HG02588 (cell line): ENCODE results near the gene FBXL17.
"Not testable (repeated sequence)": the region's sequence is repeated elsewhere in the genome, so short reads cannot be mapped to it uniquely, and the experiment has no call there.

ENCODE experiments used
- ATAC-seq: cut with Tn5 transposase; IDR thresholded peaks from one replicate; pipeline ENCODE4 v1.9.1; 2021; ENCODE audit warnings: mild to moderate bottlenecking, moderate library complexity; ENCODE audit not compliant: unreplicated experiment

FBXL17 gene

GRCh38 chr5:108315829-108316228, 66.1 kb downstream of the FBXL17 start:
- ATAC-seq = no peak

GRCh38 chr5:108312258-108312657, 69.6 kb downstream of the FBXL17 start:
- no peak for ATAC-seq

GRCh38 chr5:108311682-108312081, 70.2 kb downstream of the FBXL17 start:
- ATAC-seq = no peak

GRCh38 chr5:108303611-108304010, 78.3 kb downstream of the FBXL17 start:
- ATAC-seq = no peak

- ATAC-seq = no peak
These were observed 78.8 kb downstream of the FBXL17 start for GRCh38 chr5:108303086-108303485.

- ATAC-seq = no peak
These were observed 84.8 kb downstream of the FBXL17 start for GRCh38 chr5:108297042-108297601.

- no peak for ATAC-seq
These were observed 86.1 kb downstream of the FBXL17 start for GRCh38 chr5:108295578-108296368.

GRCh38 chr5:108280960-108281569, 100.8 kb downstream of the FBXL17 start:
- no peak for ATAC-seq

- ATAC-seq = no peak
These were observed 101.7 kb downstream of the FBXL17 start for GRCh38 chr5:108280248-108280647.

- no peak for ATAC-seq
These were observed 103.3 kb downstream of the FBXL17 start for GRCh38 chr5:108278285-108279240.

GRCh38 chr5:108276187-108277050, 105.5 kb downstream of the FBXL17 start:
- no peak for ATAC-seq

GRCh38 chr5:108274080-108274479, 107.8 kb downstream of the FBXL17 start:
- not testable (repeated sequence) for ATAC-seq

GRCh38 chr5:108271127-108271526, 110.8 kb downstream of the FBXL17 start:
- ATAC-seq = no peak

GRCh38 chr5:108266242-108266641, 115.7 kb downstream of the FBXL17 start:
- no peak for ATAC-seq

GRCh38 chr5:108264533-108264932, 117.4 kb downstream of the FBXL17 start:
- no peak for ATAC-seq

- no peak for ATAC-seq
These were observed 118.6 kb downstream of the FBXL17 start for GRCh38 chr5:108263338-108263737.

GRCh38 chr5:108260858-108261170, 121.1 kb downstream of the FBXL17 start:
- ATAC-seq = no peak

- ATAC-seq = peak; percentile 89
These were observed 121.6 kb downstream of the FBXL17 start for GRCh38 chr5:108260117-108260857.

- peak; percentile 52 for ATAC-seq
These were observed 122.6 kb downstream of the FBXL17 start for GRCh38 chr5:108259306-108259705.

- ATAC-seq = no peak
These were observed 123.9 kb downstream of the FBXL17 start for GRCh38 chr5:108257996-108258395.
